Pancreas (tissue), 10 donors: ENCODE data around the gene WDR5. TPM values are rescaled to one million over a fixed set of nuclear protein-coding genes. Genes with fewer than 3 reads are reported as not detected.

Experiments used
- ATAC-seq, 4 donors: fragments of 200-7000 bp; cut with Tn5 transposase; one replicate each; pipeline versions ENCODE4 v1.8.0 to v1.9.1; 2020; ENCODE audit warnings: mild to moderate bottlenecking in 4 of 4, moderate library complexity in 4 of 4
- DNase-seq, 6 donors: peaks; one replicate each; pipeline ENCODE4 v3.0.0-alpha.2; 2020
- FAIRE-seq: peaks from 2 replicates; lab custom pipeline; 2012; peaks lifted over from hg19 to GRCh38; lab: Jason Lieb, UNC
- H3K27ac ChIP-seq, 4 donors: fragments of 200-600 bp; sonication (generic); 1 replicate in 3 of 4; 2 replicates in 1 of 4; pipeline versions ENCODE4 v1.5.0 to v1.8.0; 2020
- H3K27me3 ChIP-seq, 4 donors: fragments of 200-600 bp; one replicate each; pipeline ENCODE4 v1.8.0; 2021
- H3K36me3 ChIP-seq, 3 donors: fragments of 200-600 bp; sonication (generic) in 1 of 3; one replicate each; pipeline versions ENCODE4 v1.5.0 to v1.8.0; 2020 to 2021
- H3K4me1 ChIP-seq, 3 donors: fragments of 200-600 bp; one replicate each; pipeline ENCODE4 v1.8.0; 2021
- H3K4me3 ChIP-seq, 4 donors: fragments of 200-600 bp; sonication (generic) in 2 of 4; one replicate each; pipeline versions ENCODE4 v1.5.0 to v1.8.0; 2020 to 2021
- H3K9me3 ChIP-seq, 4 donors: fragments of 200-600 bp; one replicate each; pipeline ENCODE4 v1.8.0; 2021
- CTCF ChIP-seq, 4 donors: fragments of 200-600 bp; sonication (generic) in 3 of 4; IDR thresholded peaks; one replicate each; pipeline versions ENCODE4 v1.5.0 to v1.8.0; 2021; ENCODE audit warnings: antibody characterized with exemption in 4 of 4
- WGBS, 2 donors: extraction: QIAGEN DNeasy Blood & Tissue Kit; methylation state at CpG; one replicate each; pipeline ENCODE4 v1.1.7; 2013; 5-methylcytosine and 5-hydroxymethylcytosine counted together
- intact Hi-C, 3 donors: fragments of 100-400 bp; cut with DNase I; formaldehyde crosslinking; loops; one replicate each; pipeline versions ENCODE4 v1.11.1 to v1.14.2; 2022
- polyA plus RNA-seq, 2 donors: library from polyadenylated mRNA; stranded (reverse); fragments of 200-250 nt; gene quantifications; one replicate each; pipeline ENCODE4 v1.2.3, GENCODE V29; 2013
- total RNA-seq, 6 donors: library from RNA; stranded (reverse); fragmentation: NEBNext Ultra II Directional in 4 of 6; extraction: Animal tissue kit (Norgen Biotek cat#: 25700) in 4 of 6; gene quantifications; one replicate each; pipeline versions ENCODE4 v1.2.1 to v1.2.4, GENCODE V29; 2021 to 2023
- donor health status: healthy with polysubstance abuse.
- donor health status: DM: no; HTN: no; CAD: no; lungs with moderate emphysema.
- donor health status: DM: no; HTN: no; CAD: no.
- donor health status: control.
- donor health status: control.
- donor health status: Bipolar disorder and iron deficiency.
- donor health status: DM: yes; HTN: yes; CAD: no.
- donor health status: DM: no; HTN: no; CAD: no.
- donor health status: DM: no; HTN: no; CAD: no.
- donor health status: DM: yes; HTN: yes; CAD: no.

WDR5 gene
- total and polyA plus RNA-seq, 8 donors: 14.0 to 26.1 (median 16.5) TPM

GRCh38 chr9:134166374-134166773, 30.5 kb downstream of the WDR5 start:
- Histone ChIP-seq H3K27me3 (no peaks in the 10 kb centered on the region), H3K9me3 (no peaks in the 10 kb centered on the region), H3K27ac (no peak overlapping the region), H3K4me1 (peaks cover 0 to 12% (median 0%) of the 10 kb centered on the region in 3 donors), H3K4me3 (no peak overlapping the region), H3K36me3 (no peaks in the 10 kb centered on the region)
- 94 to 96% methylated on average over 13 of the region's 13 CpGs for WGBS, 2 donors
- no peak for FAIRE-seq
- TF ChIP-seq CTCF (IDR thresholded peaks at IDR 0.05): no peak
- intact Hi-C loops: no loop called here
- no peak for DNase-seq
- no peak for ATAC-seq

- H3K36me3 ChIP-seq: no peaks in the 10 kb centered on the region
- H3K27ac ChIP-seq: no peak overlapping the region
- no peak overlapping the region for H3K4me3 ChIP-seq
- ATAC-seq (no peak), FAIRE-seq (no peak), DNase-seq (no peak)
- 83 to 87% methylated on average over 4 of the region's 4 CpGs for WGBS, 2 donors
- no peaks in the 10 kb centered on the region for H3K27me3 ChIP-seq
- peaks cover 0 to 12% (median 0%) of the 10 kb centered on the region in 3 donors for H3K4me1 ChIP-seq
- no peak for TF ChIP-seq CTCF (IDR thresholded peaks at IDR 0.05)
- no peaks in the 10 kb centered on the region for H3K9me3 ChIP-seq
- intact Hi-C loops: no loop called here
Observed at GRCh38 chr9:134167530-134167931, 31.6 kb downstream of the WDR5 start.

- Histone ChIP-seq H3K9me3 (no peaks in the 10 kb centered on the region), H3K4me1 (peaks cover 0 to 6% (median 0%) of the 10 kb centered on the region in 3 donors), H3K36me3 (no peaks in the 10 kb centered on the region), H3K27ac (peak overlapping the region in 2 of 4 donors; percentile 15 to 68), H3K4me3 (no peak overlapping the region), H3K27me3 (no peaks in the 10 kb centered on the region)
- ATAC-seq (no peak), FAIRE-seq (no peak), DNase-seq (no peak)
- WGBS, 2 donors: 57% methylated on average over 11 of the region's 11 CpGs
- no peak for TF ChIP-seq CTCF (IDR thresholded peaks at IDR 0.05)
- intact Hi-C loops: no loop called here
Observed at GRCh38 chr9:134168757-134169550, 33.1 kb downstream of the WDR5 start.

- ATAC-seq (no peak), DNase-seq (no peak), FAIRE-seq (no peak)
Observed at GRCh38 chr9:134169724-134170401, 34.0 kb downstream of the WDR5 start.

More at GRCh38 chr9:134169724-134170401, 34.0 kb downstream of the WDR5 start:
- no peak for TF ChIP-seq CTCF (IDR thresholded peaks at IDR 0.05)
- H3K27ac ChIP-seq: peak overlapping the region in 1 of 4 donors; percentile 68
- 46 to 63% methylated on average over 24 of the region's 24 CpGs for WGBS, 2 donors
- no peaks in the 10 kb centered on the region for H3K27me3 ChIP-seq
- no peaks in the 10 kb centered on the region for H3K9me3 ChIP-seq
- H3K36me3 ChIP-seq: no peaks in the 10 kb centered on the region
- H3K4me1 ChIP-seq: peaks cover 0 to 6% (median 0%) of the 10 kb centered on the region in 3 donors
- no peak overlapping the region for H3K4me3 ChIP-seq
- intact Hi-C loops: loop anchor here in 2 of 3 donors (5.0 to 10.0 kb wide), 2 partner anchors 155 to 272 kb away; partner anchors contain the start of gene RXRA (in 1 of the 2)
